WTC11 (cell line): ENCODE results near the gene ARID1A. TPM values are rescaled to one million over a fixed set of nuclear protein-coding genes. Genes with fewer than 3 reads are reported as not detected.

ENCODE experiments used
- ATAC-seq: fragments of 200-7000 bp; cut with Tn5 transposase; 2 replicates; pipeline ENCODE4 v1.10.0; 2021; ENCODE audit warnings: mild to moderate bottlenecking, moderate library complexity
- CTCF ChIA-PET: fragments of 300-600 bp; sonication (Branson Sonifier 250); formaldehyde crosslinking; loops from one replicate; lab custom pipeline; 2021; ENCODE audit warnings: antibody characterized with exemption; lab: Charles Lee
- POLR2A ChIA-PET: fragments of 350-600 bp; sonication (Branson Sonifier 250); formaldehyde crosslinking; loops from one replicate; lab custom pipeline; 2021; ENCODE audit warnings: antibody characterized with exemption; lab: Charles Lee
- DNase-seq: peaks from one replicate; pipeline ENCODE4 v3.0.0; 2021; ENCODE audit warnings: low spot score
- H3K27ac Mint-ChIP-seq: 2 replicates; pipeline ENCODE4 v1.8.0; 2021; ENCODE audit warnings: mixed read lengths
- H3K27me3 Mint-ChIP-seq: 2 replicates; pipeline ENCODE4 v1.8.0; 2021; ENCODE audit warnings: low read depth, mild to moderate bottlenecking, moderate library complexity, mixed read lengths
- H3K36me3 Mint-ChIP-seq: 2 replicates; pipeline ENCODE4 v1.8.0; 2021; ENCODE audit warnings: mixed read lengths
- H3K4me1 Mint-ChIP-seq: 2 replicates; pipeline ENCODE4 v1.8.0; 2022; ENCODE audit warnings: mixed read lengths
- H3K4me3 Mint-ChIP-seq: 2 replicates; pipeline ENCODE4 v1.8.0; 2021; ENCODE audit warnings: mild to moderate bottlenecking, moderate library complexity, mixed read lengths
- H3K9me3 Mint-ChIP-seq: 2 replicates; pipeline ENCODE4 v1.8.0; 2021; ENCODE audit warnings: mixed read lengths
- CBFB ChIP-seq: sonication (generic); formaldehyde crosslinking; IDR thresholded peaks from 2 replicates; pipeline ENCODE4 v1.8.1; 2022; ENCODE audit warnings: mild to moderate bottlenecking, low read depth, missing genetic modification reagents
- CREB1 ChIP-seq: sonication (generic); formaldehyde crosslinking; IDR thresholded peaks from 2 replicates; pipeline ENCODE4 v1.8.0; 2023; ENCODE audit warnings: mild to moderate bottlenecking, missing genetic modification reagents
- NFE2L1 ChIP-seq: sonication (generic); formaldehyde crosslinking; IDR thresholded peaks from 2 replicates; pipeline ENCODE4 v1.8.1; 2023; ENCODE audit warnings: missing genetic modification reagents
- NR1H2 ChIP-seq: sonication (generic); formaldehyde crosslinking; IDR thresholded peaks from 2 replicates; pipeline ENCODE4 v1.9.0; 2021; ENCODE audit warnings: mild to moderate bottlenecking, moderate library complexity, missing genetic modification reagents
- SMAD3 ChIP-seq: sonication (generic); formaldehyde crosslinking; IDR thresholded peaks from 2 replicates; pipeline ENCODE4 v1.8.0; 2022; ENCODE audit warnings: missing genetic modification reagents, mild to moderate bottlenecking, borderline replicate concordance
- SP1 ChIP-seq: sonication (generic); formaldehyde crosslinking; conservative IDR thresholded peaks from 2 replicates; pipeline ENCODE4 v1.8.1; 2022; ENCODE audit warnings: missing genetic modification reagents
- TCF7 ChIP-seq: sonication (generic); formaldehyde crosslinking; IDR thresholded peaks from 2 replicates; pipeline ENCODE4 v1.8.0; 2022; ENCODE audit warnings: mild to moderate bottlenecking, low read depth, missing genetic modification reagents, moderate library complexity
- ZBTB21 ChIP-seq: sonication (generic); formaldehyde crosslinking; IDR thresholded peaks from 2 replicates; pipeline ENCODE4 v1.8.1; 2023; ENCODE audit warnings: mild to moderate bottlenecking, missing genetic modification reagents, borderline replicate concordance
- ZNF121 ChIP-seq: sonication (generic); formaldehyde crosslinking; IDR thresholded peaks from 2 replicates; pipeline ENCODE4 v1.8.0; 2023; ENCODE audit warnings: missing genetic modification reagents
- ZNF138 ChIP-seq: sonication (generic); formaldehyde crosslinking; conservative IDR thresholded peaks from 2 replicates; pipeline ENCODE4 v1.8.1; 2022; ENCODE audit warnings: mild to moderate bottlenecking, moderate library complexity, missing genetic modification reagents
- ZNF219 ChIP-seq: sonication (generic); formaldehyde crosslinking; IDR thresholded peaks from 2 replicates; pipeline ENCODE4 v1.8.0; 2023; ENCODE audit warnings: missing genetic modification reagents, mild to moderate bottlenecking, borderline replicate concordance
- ZNF671 ChIP-seq: fragments of 250-450 bp; sonication (Bioruptor Pico); IDR thresholded peaks from 2 replicates; pipeline ENCODE4 v1.8.0; 2021; ENCODE audit warnings: mild to moderate bottlenecking
- total RNA-seq: library from RNA; stranded (reverse); gene quantifications from 3 replicates; pipeline ENCODE4 v1.2.3, GENCODE V29; 2021
- TF ChIP-seq, protein P1 (sequence below): sonication (generic); formaldehyde crosslinking; conservative IDR thresholded peaks from 2 replicates; pipeline ENCODE4 v1.8.1; 2023; ENCODE audit warnings: mild to moderate bottlenecking, low read depth, missing genetic modification reagents, moderate library complexity
- TF ChIP-seq, protein P2 (sequence below): sonication (generic); formaldehyde crosslinking; IDR thresholded peaks from 2 replicates; pipeline ENCODE4 v1.8.1; 2022; ENCODE audit warnings: mild to moderate bottlenecking, missing genetic modification reagents, moderate library complexity, borderline replicate concordance
- TF ChIP-seq, protein P3 (sequence below): sonication (generic); formaldehyde crosslinking; IDR thresholded peaks from 2 replicates; pipeline ENCODE4 v1.8.0; 2022; ENCODE audit warnings: mild to moderate bottlenecking, missing genetic modification reagents
- TF ChIP-seq, protein P4 (sequence below): sonication (generic); formaldehyde crosslinking; IDR thresholded peaks from 2 replicates; pipeline ENCODE4 v1.8.0; 2023; ENCODE audit warnings: missing genetic modification reagents
- TF ChIP-seq, protein P5 (sequence below): sonication (generic); formaldehyde crosslinking; IDR thresholded peaks from 2 replicates; pipeline ENCODE4 v1.8.0; 2022; ENCODE audit warnings: missing genetic modification reagents
- TF ChIP-seq, protein P6 (sequence below): sonication (generic); formaldehyde crosslinking; IDR thresholded peaks from 2 replicates; pipeline ENCODE4 v1.8.1; 2022; ENCODE audit warnings: mild to moderate bottlenecking, moderate library complexity, missing genetic modification reagents
- TF ChIP-seq, protein P7 (sequence below): fragments of 250-450 bp; sonication (Bioruptor Pico); IDR thresholded peaks from 2 replicates; pipeline ENCODE4 v1.9.0; 2021; ENCODE audit warnings: mild to moderate bottlenecking
- TF ChIP-seq, protein P8 (sequence below): sonication (generic); formaldehyde crosslinking; IDR thresholded peaks from 2 replicates; pipeline ENCODE4 v1.8.1; 2023; ENCODE audit warnings: mild to moderate bottlenecking, missing genetic modification reagents, moderate library complexity

Gene ARID1A
- total RNA-seq, 1 experiment from 2014 or later: 98.0 TPM

DNA sequence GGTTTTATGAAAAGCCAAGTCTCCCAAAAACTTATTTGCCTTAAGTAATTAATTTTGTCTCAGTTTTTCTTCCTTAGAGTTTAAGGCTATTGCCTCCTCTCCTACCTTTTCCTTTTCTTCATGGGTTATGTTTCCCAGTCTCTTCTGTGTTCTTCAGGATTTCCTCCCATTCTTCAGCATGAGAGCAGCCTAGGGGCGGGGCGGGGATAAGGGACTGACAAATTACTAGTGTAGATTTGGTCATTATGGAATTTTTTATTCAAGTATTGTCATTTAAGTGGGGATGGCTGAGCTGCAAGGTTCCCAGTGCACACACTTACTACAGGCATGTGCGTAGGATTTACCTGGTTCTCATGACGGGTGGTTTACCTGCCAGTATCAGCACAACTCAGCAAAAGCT, 56.7 kb downstream of the ARID1A start (continued):
- TF ChIP-seq, protein P1, sequence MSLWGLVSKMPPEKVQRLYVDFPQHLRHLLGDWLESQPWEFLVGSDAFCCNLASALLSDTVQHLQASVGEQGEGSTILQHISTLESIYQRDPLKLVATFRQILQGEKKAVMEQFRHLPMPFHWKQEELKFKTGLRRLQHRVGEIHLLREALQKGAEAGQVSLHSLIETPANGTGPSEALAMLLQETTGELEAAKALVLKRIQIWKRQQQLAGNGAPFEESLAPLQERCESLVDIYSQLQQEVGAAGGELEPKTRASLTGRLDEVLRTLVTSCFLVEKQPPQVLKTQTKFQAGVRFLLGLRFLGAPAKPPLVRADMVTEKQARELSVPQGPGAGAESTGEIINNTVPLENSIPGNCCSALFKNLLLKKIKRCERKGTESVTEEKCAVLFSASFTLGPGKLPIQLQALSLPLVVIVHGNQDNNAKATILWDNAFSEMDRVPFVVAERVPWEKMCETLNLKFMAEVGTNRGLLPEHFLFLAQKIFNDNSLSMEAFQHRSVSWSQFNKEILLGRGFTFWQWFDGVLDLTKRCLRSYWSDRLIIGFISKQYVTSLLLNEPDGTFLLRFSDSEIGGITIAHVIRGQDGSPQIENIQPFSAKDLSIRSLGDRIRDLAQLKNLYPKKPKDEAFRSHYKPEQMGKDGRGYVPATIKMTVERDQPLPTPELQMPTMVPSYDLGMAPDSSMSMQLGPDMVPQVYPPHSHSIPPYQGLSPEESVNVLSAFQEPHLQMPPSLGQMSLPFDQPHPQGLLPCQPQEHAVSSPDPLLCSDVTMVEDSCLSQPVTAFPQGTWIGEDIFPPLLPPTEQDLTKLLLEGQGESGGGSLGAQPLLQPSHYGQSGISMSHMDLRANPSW: no peak
- no peak for TF ChIP-seq ZBTB21 (CRISPR knock-in tag)

DNA sequence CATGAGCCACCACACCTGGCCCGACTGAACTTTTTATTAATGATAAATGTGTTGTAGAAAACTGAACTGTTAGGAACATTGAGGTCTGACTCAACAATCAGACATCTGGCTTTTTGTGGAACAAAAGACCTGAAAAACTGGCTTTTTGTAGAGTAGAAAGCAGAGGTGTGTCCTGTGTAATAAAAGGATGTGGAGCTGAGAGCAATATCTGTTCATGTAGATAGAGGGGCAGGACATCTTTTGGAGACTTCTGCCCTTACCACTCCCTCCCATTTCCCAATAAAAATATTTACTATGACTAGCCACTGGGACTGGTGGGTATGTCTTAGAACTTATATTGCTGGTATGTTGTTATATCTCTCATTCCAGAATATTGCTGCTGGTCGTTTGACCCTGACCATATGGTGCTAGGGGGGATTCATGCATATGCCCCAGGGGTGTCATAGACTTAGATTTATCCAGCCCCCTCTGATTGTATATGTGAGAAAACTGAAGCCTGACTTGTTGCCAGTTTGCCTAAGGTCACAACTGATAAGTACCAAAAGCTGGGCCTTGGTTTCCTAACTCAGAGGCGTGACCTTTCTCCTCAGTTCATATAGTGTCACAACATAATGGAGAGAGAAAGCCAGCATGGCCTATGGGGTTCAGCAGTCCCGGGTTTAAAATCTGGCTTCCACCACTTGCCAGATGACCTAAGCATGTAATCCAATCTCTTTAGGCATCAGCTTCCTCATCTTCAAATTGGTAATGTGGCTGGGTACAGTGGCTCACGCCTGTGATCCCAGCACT, 58.5 kb downstream of the ARID1A start:
- TF ChIP-seq, protein P2, sequence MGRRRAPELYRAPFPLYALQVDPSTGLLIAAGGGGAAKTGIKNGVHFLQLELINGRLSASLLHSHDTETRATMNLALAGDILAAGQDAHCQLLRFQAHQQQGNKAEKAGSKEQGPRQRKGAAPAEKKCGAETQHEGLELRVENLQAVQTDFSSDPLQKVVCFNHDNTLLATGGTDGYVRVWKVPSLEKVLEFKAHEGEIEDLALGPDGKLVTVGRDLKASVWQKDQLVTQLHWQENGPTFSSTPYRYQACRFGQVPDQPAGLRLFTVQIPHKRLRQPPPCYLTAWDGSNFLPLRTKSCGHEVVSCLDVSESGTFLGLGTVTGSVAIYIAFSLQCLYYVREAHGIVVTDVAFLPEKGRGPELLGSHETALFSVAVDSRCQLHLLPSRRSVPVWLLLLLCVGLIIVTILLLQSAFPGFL (CRISPR knock-in tag): no peak
- TF ChIP-seq ZNF219 (CRISPR knock-in tag) (no peak), SMAD3 (CRISPR knock-in tag) (no peak), TCF7 (CRISPR knock-in tag) (no peak), CREB1 (no peak), NR1H2 (CRISPR knock-in tag) (no peak), SP1 (CRISPR knock-in tag) (no peak), CBFB (CRISPR knock-in tag) (no peak), NFE2L1 (CRISPR knock-in tag) (no peak), ZNF121 (CRISPR knock-in tag) (no peak), ZNF138 (CRISPR knock-in tag) (no peak), ZNF671 (CRISPR knock-in tag) (no peak)
- TF ChIP-seq, protein P3, sequence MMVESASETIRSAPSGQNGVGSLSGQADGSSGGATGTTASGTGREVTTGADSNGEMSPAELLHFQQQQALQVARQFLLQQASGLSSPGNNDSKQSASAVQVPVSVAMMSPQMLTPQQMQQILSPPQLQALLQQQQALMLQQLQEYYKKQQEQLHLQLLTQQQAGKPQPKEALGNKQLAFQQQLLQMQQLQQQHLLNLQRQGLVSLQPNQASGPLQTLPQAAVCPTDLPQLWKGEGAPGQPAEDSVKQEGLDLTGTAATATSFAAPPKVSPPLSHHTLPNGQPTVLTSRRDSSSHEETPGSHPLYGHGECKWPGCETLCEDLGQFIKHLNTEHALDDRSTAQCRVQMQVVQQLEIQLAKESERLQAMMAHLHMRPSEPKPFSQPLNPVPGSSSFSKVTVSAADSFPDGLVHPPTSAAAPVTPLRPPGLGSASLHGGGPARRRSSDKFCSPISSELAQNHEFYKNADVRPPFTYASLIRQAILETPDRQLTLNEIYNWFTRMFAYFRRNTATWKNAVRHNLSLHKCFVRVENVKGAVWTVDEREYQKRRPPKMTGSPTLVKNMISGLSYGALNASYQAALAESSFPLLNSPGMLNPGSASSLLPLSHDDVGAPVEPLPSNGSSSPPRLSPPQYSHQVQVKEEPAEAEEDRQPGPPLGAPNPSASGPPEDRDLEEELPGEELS (CRISPR knock-in tag): no peak
- TF ChIP-seq, protein P4, sequence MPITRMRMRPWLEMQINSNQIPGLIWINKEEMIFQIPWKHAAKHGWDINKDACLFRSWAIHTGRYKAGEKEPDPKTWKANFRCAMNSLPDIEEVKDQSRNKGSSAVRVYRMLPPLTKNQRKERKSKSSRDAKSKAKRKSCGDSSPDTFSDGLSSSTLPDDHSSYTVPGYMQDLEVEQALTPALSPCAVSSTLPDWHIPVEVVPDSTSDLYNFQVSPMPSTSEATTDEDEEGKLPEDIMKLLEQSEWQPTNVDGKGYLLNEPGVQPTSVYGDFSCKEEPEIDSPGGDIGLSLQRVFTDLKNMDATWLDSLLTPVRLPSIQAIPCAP: no peak
- TF ChIP-seq, protein P1: no peak
- TF ChIP-seq, protein P5, sequence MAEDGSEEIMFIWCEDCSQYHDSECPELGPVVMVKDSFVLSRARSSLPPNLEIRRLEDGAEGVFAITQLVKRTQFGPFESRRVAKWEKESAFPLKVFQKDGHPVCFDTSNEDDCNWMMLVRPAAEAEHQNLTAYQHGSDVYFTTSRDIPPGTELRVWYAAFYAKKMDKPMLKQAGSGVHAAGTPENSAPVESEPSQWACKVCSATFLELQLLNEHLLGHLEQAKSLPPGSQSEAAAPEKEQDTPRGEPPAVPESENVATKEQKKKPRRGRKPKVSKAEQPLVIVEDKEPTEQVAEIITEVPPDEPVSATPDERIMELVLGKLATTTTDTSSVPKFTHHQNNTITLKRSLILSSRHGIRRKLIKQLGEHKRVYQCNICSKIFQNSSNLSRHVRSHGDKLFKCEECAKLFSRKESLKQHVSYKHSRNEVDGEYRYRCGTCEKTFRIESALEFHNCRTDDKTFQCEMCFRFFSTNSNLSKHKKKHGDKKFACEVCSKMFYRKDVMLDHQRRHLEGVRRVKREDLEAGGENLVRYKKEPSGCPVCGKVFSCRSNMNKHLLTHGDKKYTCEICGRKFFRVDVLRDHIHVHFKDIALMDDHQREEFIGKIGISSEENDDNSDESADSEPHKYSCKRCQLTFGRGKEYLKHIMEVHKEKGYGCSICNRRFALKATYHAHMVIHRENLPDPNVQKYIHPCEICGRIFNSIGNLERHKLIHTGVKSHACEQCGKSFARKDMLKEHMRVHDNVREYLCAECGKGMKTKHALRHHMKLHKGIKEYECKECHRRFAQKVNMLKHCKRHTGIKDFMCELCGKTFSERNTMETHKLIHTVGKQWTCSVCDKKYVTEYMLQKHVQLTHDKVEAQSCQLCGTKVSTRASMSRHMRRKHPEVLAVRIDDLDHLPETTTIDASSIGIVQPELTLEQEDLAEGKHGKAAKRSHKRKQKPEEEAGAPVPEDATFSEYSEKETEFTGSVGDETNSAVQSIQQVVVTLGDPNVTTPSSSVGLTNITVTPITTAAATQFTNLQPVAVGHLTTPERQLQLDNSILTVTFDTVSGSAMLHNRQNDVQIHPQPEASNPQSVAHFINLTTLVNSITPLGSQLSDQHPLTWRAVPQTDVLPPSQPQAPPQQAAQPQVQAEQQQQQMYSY (CRISPR knock-in tag): no peak
- TF ChIP-seq, protein P6, sequence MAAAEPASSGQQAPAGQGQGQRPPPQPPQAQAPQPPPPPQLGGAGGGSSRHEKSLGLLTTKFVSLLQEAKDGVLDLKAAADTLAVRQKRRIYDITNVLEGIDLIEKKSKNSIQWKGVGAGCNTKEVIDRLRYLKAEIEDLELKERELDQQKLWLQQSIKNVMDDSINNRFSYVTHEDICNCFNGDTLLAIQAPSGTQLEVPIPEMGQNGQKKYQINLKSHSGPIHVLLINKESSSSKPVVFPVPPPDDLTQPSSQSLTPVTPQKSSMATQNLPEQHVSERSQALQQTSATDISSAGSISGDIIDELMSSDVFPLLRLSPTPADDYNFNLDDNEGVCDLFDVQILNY: no peak
- TF ChIP-seq, protein P7, sequence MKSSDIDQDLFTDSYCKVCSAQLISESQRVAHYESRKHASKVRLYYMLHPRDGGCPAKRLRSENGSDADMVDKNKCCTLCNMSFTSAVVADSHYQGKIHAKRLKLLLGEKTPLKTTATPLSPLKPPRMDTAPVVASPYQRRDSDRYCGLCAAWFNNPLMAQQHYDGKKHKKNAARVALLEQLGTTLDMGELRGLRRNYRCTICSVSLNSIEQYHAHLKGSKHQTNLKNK: no peak
- TF ChIP-seq, protein P8, sequence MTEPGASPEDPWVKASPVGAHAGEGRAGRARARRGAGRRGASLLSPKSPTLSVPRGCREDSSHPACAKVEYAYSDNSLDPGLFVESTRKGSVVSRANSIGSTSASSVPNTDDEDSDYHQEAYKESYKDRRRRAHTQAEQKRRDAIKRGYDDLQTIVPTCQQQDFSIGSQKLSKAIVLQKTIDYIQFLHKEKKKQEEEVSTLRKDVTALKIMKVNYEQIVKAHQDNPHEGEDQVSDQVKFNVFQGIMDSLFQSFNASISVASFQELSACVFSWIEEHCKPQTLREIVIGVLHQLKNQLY (CRISPR knock-in tag): no peak
- Mint-ChIP-seq H3K27me3 (no peaks in the 10 kb centered on the region), H3K4me1 (no peaks in the 10 kb centered on the region), H3K36me3 (peaks cover 65% of the 10 kb centered on the region), H3K4me3 (no peak overlapping the region), H3K27ac (no peak overlapping the region), H3K9me3 (no peaks in the 10 kb centered on the region)
- ATAC-seq (no peak), DNase-seq (no peak)
- ChIA-PET CTCF (no interaction called here), POLR2A (no interaction called here)
